WERI-Rb-1 (cell line): Measurements from ENCODE around the gene PFDN4.

Experiments used
- DNase-seq: peaks from one replicate; pipeline ENCODE4 v3.0.0-alpha.2; 2020
- H3K27ac ChIP-seq: fragments of 250-450 bp; sonication (Bioruptor Pico); 2 replicates; pipeline ENCODE4 v1.5.1; 2020; ENCODE audit warnings: mild to moderate bottlenecking, moderate library complexity
- H3K27me3 ChIP-seq: fragments of 250-450 bp; sonication (Bioruptor Pico); 2 replicates; pipeline ENCODE4 v1.5.1; 2021; ENCODE audit warnings: mild to moderate bottlenecking, low read depth, moderate library complexity; ENCODE audit not compliant: insufficient read depth, severe bottlenecking
- H3K36me3 ChIP-seq: fragments of 250-450 bp; sonication (Bioruptor Pico); 2 replicates; pipeline ENCODE4 v1.5.1; 2020; ENCODE audit warnings: mild to moderate bottlenecking, moderate library complexity
- H3K4me3 ChIP-seq: 2 replicates; pipeline ENCODE4 v1.5.1; 2011; ENCODE audit warnings: low read depth, mild to moderate bottlenecking, control low read depth, low read length
- H3K9me3 ChIP-seq: fragments of 250-450 bp; sonication (Bioruptor Pico); 2 replicates; pipeline ENCODE4 v1.5.1; 2021; ENCODE audit warnings: mild to moderate bottlenecking, moderate library complexity; ENCODE audit not compliant: severe bottlenecking
- TF ChIP-seq, protein P1 (sequence below): IDR thresholded peaks from 2 replicates; pipeline ENCODE4 v1.5.1; 2011; ENCODE audit warnings: low read depth, mild to moderate bottlenecking, control low read depth, inconsistent platforms, low read length

Gene PFDN4

DNA sequence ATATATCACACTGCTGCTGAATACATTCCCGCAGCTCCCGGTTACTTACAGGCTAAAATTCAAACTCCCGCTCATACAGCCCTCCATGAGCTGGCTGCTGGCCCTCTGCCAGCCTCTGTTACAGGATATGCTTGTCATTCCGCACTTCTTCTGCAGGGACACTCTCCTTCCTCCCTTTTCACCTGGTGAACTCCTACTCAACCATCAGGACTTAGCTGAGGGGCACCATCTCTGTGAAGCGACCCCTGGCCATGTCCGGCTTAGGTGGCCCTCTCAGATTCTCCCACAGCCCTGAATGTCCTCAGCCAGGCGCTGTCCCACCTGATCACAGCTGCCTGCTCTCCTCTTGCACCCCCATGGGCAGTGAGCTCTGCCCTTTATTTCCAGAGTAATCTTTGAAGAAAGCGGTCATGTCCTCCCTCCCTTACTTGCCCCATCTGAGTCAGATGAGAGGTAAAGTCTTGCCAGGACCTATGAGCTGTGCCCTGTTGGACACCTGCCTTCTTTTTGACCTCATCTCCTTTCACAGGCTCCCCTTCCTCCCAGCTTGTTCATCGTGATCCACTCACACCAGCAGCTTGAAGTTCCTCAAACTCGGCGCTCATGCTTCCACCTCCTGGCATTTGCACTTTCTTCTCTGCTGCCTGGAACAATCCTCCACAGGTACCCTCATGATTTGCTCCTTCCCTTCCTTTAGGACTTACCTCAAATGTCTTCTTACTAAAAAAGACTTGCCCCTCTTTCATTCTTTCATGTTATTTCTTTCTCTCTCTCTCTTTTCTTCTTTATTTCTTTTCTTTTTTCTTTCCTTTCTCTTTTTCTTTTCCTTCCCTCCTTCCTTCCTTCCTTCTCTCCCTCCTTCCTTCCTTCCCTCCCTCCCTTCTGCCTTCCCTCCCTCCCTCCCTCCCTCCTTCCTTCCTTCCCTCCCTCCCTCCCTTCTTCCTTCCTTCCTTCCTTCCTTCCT lies 39.7 kb upstream of the PFDN4 start:
- TF ChIP-seq, protein P1, sequence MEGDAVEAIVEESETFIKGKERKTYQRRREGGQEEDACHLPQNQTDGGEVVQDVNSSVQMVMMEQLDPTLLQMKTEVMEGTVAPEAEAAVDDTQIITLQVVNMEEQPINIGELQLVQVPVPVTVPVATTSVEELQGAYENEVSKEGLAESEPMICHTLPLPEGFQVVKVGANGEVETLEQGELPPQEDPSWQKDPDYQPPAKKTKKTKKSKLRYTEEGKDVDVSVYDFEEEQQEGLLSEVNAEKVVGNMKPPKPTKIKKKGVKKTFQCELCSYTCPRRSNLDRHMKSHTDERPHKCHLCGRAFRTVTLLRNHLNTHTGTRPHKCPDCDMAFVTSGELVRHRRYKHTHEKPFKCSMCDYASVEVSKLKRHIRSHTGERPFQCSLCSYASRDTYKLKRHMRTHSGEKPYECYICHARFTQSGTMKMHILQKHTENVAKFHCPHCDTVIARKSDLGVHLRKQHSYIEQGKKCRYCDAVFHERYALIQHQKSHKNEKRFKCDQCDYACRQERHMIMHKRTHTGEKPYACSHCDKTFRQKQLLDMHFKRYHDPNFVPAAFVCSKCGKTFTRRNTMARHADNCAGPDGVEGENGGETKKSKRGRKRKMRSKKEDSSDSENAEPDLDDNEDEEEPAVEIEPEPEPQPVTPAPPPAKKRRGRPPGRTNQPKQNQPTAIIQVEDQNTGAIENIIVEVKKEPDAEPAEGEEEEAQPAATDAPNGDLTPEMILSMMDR: no peak
- Histone ChIP-seq H3K4me3 (no peak overlapping the region), H3K9me3 (no peaks in the 10 kb centered on the region), H3K27ac (no peak overlapping the region), H3K36me3 (no peaks in the 10 kb centered on the region), H3K27me3 (peaks cover 84% of the 10 kb centered on the region)
- no peak for DNase-seq

DNA sequence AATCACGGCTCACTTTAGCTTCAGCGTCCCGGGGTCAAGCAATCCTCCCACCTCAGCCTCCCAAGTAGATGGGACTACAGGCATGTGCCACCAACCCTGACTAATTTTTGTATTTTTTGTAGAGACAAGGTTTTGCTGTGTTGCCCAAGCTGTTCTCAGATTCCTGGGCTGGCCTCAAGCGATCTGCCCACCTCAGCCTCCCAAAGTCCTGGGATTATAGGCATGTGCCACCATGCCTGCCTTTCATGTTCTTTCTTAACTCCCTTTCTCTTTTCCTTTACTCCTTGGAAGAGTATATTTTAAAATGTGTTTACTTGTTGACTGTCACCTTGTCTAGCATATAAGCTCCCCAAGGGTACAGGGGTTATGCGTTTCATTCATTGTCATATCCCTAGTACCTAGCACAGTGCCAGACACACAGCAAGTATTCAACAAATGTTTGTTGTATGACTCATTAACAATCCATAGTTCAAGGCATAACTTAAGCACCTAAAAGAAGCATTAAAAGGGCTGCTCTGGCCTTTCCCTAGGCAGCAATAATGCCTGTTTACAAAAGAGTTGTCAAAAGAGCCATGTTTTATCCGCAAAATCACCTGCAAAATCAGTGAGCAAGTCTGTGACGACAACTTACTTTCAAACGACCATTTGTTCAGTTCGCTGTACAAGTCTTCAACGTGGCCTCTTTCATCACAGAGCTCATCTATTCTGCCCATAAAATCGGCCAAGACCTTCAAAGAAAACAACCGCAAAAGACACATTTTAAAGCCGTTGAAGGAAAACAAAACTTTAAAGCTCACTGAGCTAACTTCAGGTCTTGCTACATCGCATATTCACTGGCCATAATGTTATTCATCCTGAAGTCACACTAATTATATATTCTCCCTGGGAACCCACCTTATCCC lies 38.7 kb upstream of the PFDN4 start:
- TF ChIP-seq, protein P1: no peak
- Histone ChIP-seq H3K9me3 (no peaks in the 10 kb centered on the region), H3K4me3 (no peak overlapping the region), H3K27ac (no peak overlapping the region), H3K36me3 (no peaks in the 10 kb centered on the region), H3K27me3 (peaks cover 85% of the 10 kb centered on the region)
- no peak for DNase-seq

DNA sequence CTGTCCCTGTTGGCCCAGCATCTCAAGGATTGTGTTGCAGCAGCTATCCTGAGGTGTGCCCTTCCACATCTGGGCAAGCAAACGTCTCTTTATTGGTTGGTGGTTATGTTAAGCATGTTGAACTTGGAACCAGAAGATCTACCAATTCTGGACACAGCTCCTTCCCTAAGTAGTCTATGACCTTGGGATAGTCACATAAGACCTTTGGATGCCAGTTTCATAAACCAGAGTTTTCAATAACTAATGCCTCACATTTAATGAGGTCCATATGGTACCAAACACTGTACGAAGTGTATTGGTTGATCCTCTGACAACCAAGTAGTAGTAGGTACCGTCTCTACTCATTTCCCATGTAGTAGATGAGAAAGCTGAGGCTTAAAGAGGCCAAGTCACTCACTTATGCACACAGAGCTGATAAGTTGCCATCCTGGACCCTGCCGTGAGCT lies 37.8 kb upstream of the PFDN4 start:
- TF ChIP-seq, protein P1: no peak
- Histone ChIP-seq H3K27me3 (peaks cover 91% of the 10 kb centered on the region), H3K9me3 (no peaks in the 10 kb centered on the region), H3K4me3 (no peak overlapping the region), H3K36me3 (no peaks in the 10 kb centered on the region), H3K27ac (no peak overlapping the region)
- no peak for DNase-seq

DNA sequence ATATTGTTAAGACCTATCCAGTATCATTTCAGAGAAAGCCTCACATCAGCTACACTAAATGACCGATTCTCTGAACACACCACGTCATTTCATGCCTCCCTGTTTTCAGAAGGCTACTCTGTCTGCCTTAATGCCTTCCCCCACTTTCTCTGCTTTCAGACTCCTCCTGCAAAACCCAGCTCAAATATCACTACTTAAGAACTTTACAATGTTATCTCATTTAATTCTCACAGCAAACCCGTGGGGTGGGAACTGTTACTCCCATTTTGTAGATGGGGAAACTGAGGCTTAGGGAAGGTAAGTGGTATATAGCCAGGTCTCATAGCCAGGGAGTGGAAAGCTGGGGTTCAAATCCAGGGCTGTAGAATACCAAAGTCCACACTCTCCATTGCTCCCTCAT lies 36.9 kb upstream of the PFDN4 start:
- no peaks in the 10 kb centered on the region for H3K36me3 ChIP-seq
- no peak overlapping the region for H3K4me3 ChIP-seq
- TF ChIP-seq, protein P1: no peak
- peaks cover 94% of the 10 kb centered on the region for H3K27me3 ChIP-seq
- no peaks in the 10 kb centered on the region for H3K9me3 ChIP-seq
- DNase-seq: no peak
- no peak overlapping the region for H3K27ac ChIP-seq

DNA sequence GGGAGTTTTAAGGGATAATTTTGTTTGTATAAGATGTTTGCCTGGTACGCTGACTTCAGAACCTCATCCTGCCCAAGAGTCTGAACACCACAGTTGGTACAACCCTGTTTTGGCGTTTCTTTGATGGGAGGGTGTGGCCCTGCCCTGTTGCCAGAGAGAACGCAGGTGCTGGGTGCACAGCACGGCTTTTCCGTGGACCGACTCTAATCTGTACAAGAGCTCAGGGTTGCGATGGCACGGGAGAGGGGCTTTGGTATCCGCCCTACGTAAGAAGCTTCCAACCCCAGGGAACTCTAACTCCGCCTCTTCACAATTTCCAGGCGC lies 35.4 kb upstream of the PFDN4 start:
- H3K36me3 ChIP-seq: no peaks in the 10 kb centered on the region
- peaks cover 98% of the 10 kb centered on the region for H3K27me3 ChIP-seq
- no peaks in the 10 kb centered on the region for H3K9me3 ChIP-seq
- H3K4me3 ChIP-seq: no peak overlapping the region
- no peak for DNase-seq
- TF ChIP-seq, protein P1: no peak
- no peak overlapping the region for H3K27ac ChIP-seq
